Measurements from ENCODE around the gene PAQR7.
A peak's percentile ranks its signal among the peaks of the same experiment; 100 is the strongest.

Gene PAQR7

GRCh38 chr1:25863486-25864262 lies 11.8 kb downstream of the PAQR7 start:
- Histone ChIP-seq H3K27ac (replicated peaks) (no peak overlapping the region), H3K4me3 (replicated peaks; ENCODE audit: insufficient read depth, low read length) (no peak overlapping the region), H3K27me3 (ENCODE audit: insufficient read depth, poor library complexity, severe bottlenecking) (no peaks in the 10 kb centered on the region)
- TF ChIP-seq, protein P1, sequence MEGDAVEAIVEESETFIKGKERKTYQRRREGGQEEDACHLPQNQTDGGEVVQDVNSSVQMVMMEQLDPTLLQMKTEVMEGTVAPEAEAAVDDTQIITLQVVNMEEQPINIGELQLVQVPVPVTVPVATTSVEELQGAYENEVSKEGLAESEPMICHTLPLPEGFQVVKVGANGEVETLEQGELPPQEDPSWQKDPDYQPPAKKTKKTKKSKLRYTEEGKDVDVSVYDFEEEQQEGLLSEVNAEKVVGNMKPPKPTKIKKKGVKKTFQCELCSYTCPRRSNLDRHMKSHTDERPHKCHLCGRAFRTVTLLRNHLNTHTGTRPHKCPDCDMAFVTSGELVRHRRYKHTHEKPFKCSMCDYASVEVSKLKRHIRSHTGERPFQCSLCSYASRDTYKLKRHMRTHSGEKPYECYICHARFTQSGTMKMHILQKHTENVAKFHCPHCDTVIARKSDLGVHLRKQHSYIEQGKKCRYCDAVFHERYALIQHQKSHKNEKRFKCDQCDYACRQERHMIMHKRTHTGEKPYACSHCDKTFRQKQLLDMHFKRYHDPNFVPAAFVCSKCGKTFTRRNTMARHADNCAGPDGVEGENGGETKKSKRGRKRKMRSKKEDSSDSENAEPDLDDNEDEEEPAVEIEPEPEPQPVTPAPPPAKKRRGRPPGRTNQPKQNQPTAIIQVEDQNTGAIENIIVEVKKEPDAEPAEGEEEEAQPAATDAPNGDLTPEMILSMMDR (IDR thresholded peaks at IDR 0.05; ENCODE audit: insufficient read depth, low read length) = no peak
- no peak for TF ChIP-seq GABPA (IDR thresholded peaks at IDR 0.05; ENCODE audit: low read depth)
- TF ChIP-seq SPI1 (IDR thresholded peaks at IDR 0.05; ENCODE audit: borderline replicate concordance, low read depth) = no peak
- TF ChIP-seq, protein P2, sequence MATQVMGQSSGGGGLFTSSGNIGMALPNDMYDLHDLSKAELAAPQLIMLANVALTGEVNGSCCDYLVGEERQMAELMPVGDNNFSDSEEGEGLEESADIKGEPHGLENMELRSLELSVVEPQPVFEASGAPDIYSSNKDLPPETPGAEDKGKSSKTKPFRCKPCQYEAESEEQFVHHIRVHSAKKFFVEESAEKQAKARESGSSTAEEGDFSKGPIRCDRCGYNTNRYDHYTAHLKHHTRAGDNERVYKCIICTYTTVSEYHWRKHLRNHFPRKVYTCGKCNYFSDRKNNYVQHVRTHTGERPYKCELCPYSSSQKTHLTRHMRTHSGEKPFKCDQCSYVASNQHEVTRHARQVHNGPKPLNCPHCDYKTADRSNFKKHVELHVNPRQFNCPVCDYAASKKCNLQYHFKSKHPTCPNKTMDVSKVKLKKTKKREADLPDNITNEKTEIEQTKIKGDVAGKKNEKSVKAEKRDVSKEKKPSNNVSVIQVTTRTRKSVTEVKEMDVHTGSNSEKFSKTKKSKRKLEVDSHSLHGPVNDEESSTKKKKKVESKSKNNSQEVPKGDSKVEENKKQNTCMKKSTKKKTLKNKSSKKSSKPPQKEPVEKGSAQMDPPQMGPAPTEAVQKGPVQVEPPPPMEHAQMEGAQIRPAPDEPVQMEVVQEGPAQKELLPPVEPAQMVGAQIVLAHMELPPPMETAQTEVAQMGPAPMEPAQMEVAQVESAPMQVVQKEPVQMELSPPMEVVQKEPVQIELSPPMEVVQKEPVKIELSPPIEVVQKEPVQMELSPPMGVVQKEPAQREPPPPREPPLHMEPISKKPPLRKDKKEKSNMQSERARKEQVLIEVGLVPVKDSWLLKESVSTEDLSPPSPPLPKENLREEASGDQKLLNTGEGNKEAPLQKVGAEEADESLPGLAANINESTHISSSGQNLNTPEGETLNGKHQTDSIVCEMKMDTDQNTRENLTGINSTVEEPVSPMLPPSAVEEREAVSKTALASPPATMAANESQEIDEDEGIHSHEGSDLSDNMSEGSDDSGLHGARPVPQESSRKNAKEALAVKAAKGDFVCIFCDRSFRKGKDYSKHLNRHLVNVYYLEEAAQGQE (IDR thresholded peaks at IDR 0.05; ENCODE audit: insufficient replicate concordance, low read depth) = no peak
- TF ChIP-seq POLR2AphosphoS5 (IDR thresholded peaks at IDR 0.05; ENCODE audit: low read depth) = no peak
- no peak for DNase-seq (ENCODE audit: low read depth in 1 of 2, low spot score in 1 of 2)

DNA sequence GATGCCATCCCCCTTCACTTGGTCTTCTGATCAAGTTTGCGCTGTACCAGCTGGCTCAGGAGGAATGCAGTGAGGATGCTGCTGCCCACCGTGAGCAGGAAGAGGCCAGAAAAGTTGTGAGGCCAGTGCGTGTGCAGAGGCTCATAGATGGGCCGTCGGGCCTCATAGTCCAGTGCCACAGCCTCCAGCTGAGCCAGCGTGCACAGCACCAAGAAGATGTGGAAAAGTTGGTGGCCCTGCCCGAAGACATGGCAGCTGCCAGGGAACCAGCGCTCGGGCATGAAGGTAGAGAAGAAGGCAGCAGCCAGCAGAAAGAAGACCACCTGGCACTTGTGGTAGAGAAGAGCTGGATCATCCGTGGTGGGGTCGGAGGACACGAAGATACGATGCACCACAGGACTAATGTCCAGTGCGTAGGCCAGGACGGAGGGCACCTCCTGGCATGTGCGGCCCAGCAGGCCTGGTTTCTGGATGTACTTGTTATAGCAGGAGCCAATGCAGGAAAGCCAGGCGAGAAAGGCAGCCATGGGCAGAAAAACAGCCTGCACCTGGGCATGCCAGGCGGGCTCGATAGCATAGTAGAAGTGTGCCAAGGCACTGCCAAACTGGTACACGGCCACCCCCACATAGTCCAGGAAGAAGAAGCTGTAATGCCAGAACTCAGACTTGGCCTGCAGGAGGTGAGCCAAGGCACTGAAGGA lies 12.6 kb downstream of the PAQR7 start:
- no peak overlapping the region for H3K4me3 ChIP-seq (replicated peaks; ENCODE audit: insufficient read depth, low read length)
- peak overlapping the region; percentile 99 for H3K27ac ChIP-seq (replicated peaks)
- no peaks in the 10 kb centered on the region for H3K27me3 ChIP-seq (ENCODE audit: insufficient read depth, poor library complexity, severe bottlenecking)
- TF ChIP-seq POLR2AphosphoS5 (IDR thresholded peaks at IDR 0.05; ENCODE audit: low read depth) = no peak
- TF ChIP-seq, protein P2 (IDR thresholded peaks at IDR 0.05; ENCODE audit: insufficient replicate concordance, low read depth) = no peak
- TF ChIP-seq, protein P1 (IDR thresholded peaks at IDR 0.05; ENCODE audit: insufficient read depth, low read length) = no peak
- TF ChIP-seq SPI1 (IDR thresholded peaks at IDR 0.05; ENCODE audit: borderline replicate concordance, low read depth) = no peak
- no peak for TF ChIP-seq GABPA (IDR thresholded peaks at IDR 0.05; ENCODE audit: low read depth)
- DNase-seq (ENCODE audit: low read depth in 1 of 2, low spot score in 1 of 2) = no peak

GRCh38 chr1:25861316-25862286 lies 13.9 kb downstream of the PAQR7 start:
- no peaks in the 10 kb centered on the region for H3K27me3 ChIP-seq (ENCODE audit: insufficient read depth, poor library complexity, severe bottlenecking)
- peak overlapping the region; percentile 99 for H3K27ac ChIP-seq (replicated peaks)
- peak in 1 of 2 experiments; percentile 93 for DNase-seq (ENCODE audit: low read depth in 1 of 2, low spot score in 1 of 2)
- no peak overlapping the region for H3K4me3 ChIP-seq (replicated peaks; ENCODE audit: insufficient read depth, low read length)
- TF ChIP-seq, protein P2 (IDR thresholded peaks at IDR 0.05; ENCODE audit: insufficient replicate concordance, low read depth) = peak; percentile 69
- TF ChIP-seq SPI1 (IDR thresholded peaks at IDR 0.05; ENCODE audit: borderline replicate concordance, low read depth) (peak; percentile 67; the same call in 1 of the 2 replicates), GABPA (IDR thresholded peaks at IDR 0.05; ENCODE audit: low read depth) (0 out of 2 replicates have a peak, but pooled peaks have one; percentile 52), POLR2AphosphoS5 (IDR thresholded peaks at IDR 0.05; ENCODE audit: low read depth) (peak; percentile 91)
- TF ChIP-seq, protein P1 (IDR thresholded peaks at IDR 0.05; ENCODE audit: insufficient read depth, low read length) = no peak
